ENCODE results near the gene IZUMO2.

DNA sequence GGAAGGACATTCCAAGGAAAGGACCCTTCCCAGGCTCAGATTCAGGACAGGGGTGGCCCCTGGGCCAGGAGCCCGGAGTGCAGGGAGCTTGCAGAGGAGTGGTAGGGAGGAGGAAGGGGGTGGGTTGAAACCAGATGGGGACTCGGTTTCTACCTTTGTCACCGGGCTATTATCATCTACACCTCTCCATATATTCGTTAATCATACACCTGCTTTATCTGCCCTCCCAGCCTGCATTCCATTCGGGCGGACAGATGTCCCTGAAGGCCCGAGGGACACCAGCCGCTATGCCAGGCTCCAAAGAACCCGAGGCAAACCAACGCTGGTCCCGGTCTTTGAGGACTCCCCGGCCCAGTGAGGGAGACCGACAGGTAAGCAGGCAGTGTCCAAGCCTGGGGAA, 24.9 kb upstream of the IZUMO2 start:
- TF ChIP-seq, protein P1, sequence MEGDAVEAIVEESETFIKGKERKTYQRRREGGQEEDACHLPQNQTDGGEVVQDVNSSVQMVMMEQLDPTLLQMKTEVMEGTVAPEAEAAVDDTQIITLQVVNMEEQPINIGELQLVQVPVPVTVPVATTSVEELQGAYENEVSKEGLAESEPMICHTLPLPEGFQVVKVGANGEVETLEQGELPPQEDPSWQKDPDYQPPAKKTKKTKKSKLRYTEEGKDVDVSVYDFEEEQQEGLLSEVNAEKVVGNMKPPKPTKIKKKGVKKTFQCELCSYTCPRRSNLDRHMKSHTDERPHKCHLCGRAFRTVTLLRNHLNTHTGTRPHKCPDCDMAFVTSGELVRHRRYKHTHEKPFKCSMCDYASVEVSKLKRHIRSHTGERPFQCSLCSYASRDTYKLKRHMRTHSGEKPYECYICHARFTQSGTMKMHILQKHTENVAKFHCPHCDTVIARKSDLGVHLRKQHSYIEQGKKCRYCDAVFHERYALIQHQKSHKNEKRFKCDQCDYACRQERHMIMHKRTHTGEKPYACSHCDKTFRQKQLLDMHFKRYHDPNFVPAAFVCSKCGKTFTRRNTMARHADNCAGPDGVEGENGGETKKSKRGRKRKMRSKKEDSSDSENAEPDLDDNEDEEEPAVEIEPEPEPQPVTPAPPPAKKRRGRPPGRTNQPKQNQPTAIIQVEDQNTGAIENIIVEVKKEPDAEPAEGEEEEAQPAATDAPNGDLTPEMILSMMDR (optimal IDR thresholded peaks at IDR 0.05 in 1 of 3, IDR thresholded peaks at IDR 0.05 in 1 of 3, conservative IDR thresholded peaks at IDR 0.05 in 1 of 3; ENCODE audit: extremely low read depth in 1 of 3, insufficient read depth in 2 of 3, low read length in 3 of 3) = no peak
- TF ChIP-seq EZH2 (IDR thresholded peaks at IDR 0.05; ENCODE audit: low read length) = no peak

Measured in keratinocyte (primary cell).